Measurements from ENCODE around the gene CACNA2D3.

DNA sequence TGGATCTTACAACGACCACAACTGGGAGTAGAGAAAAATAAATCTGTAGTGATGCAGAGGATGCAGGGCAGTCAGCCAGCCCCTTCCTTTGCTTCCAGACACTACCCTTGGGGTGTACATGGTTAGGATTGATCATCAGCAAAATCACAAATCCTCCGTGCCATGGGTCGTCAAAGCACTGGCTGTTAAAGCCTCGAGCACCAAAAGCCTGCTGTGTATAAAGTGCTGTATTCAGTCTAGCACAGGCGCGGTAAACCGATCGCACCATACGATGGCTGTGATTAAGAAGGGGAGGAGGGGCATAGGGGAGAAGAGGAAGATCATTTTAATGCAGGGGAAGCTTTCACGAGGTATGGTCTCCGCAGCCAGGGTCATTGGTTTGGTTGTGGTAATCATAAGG lies 500.3 kb downstream of the CACNA2D3 start:
- TF ChIP-seq POLR2AphosphoS5 (IDR thresholded peaks at IDR 0.05; ENCODE audit: borderline replicate concordance, low read depth, low read length) (no peak), EZH2 (IDR thresholded peaks at IDR 0.05) (no peak)
